ENCODE measurements around the gene EIF3B.
"Not testable (repeated sequence)": the region's sequence is repeated elsewhere in the genome, so short reads cannot be mapped to it uniquely, and the experiment has no call there.

Gene EIF3B

GRCh38 chr7:2403718-2404648 lies 49.4 kb downstream of the EIF3B start:
- FAIRE-seq, result no peak

- no peak for FAIRE-seq
These were observed 50.1 kb downstream of the EIF3B start for GRCh38 chr7:2404714-2405119.

- no peak for FAIRE-seq
These were observed 50.6 kb downstream of the EIF3B start for GRCh38 chr7:2405201-2405600.

GRCh38 chr7:2405601-2406345 lies 51.1 kb downstream of the EIF3B start:
- no peak for FAIRE-seq

GRCh38 chr7:2409745-2410414 lies 55.3 kb downstream of the EIF3B start:
- no peak for FAIRE-seq

- no peak for FAIRE-seq
These were observed 56.4 kb downstream of the EIF3B start for GRCh38 chr7:2411049-2411448.

- FAIRE-seq, result no peak
These were observed 57.4 kb downstream of the EIF3B start for GRCh38 chr7:2411815-2412586.

- no peak for FAIRE-seq
These were observed 58.1 kb downstream of the EIF3B start for GRCh38 chr7:2412587-2413201.

GRCh38 chr7:2416063-2416462 lies 61.4 kb downstream of the EIF3B start:
- no peak for FAIRE-seq

- FAIRE-seq, result no peak
These were observed 62.0 kb downstream of the EIF3B start for GRCh38 chr7:2416650-2417049.

- FAIRE-seq, result not testable (repeated sequence)
These were observed 62.6 kb downstream of the EIF3B start for GRCh38 chr7:2417178-2417577.

GRCh38 chr7:2417981-2418481 lies 63.4 kb downstream of the EIF3B start:
- no peak for FAIRE-seq

GRCh38 chr7:2420216-2420933 lies 65.7 kb downstream of the EIF3B start:
- no peak for FAIRE-seq

GRCh38 chr7:2421943-2422310 lies 67.3 kb downstream of the EIF3B start:
- FAIRE-seq, result no peak

GRCh38 chr7:2425749-2426148 lies 71.1 kb downstream of the EIF3B start:
- no peak for FAIRE-seq
